ENCODE measurements around the gene TAPBPL.
"Not testable (repeated sequence)": the region's sequence is repeated elsewhere in the genome, so short reads cannot be mapped to it uniquely, and the experiment has no call there.

TAPBPL gene, protein sequence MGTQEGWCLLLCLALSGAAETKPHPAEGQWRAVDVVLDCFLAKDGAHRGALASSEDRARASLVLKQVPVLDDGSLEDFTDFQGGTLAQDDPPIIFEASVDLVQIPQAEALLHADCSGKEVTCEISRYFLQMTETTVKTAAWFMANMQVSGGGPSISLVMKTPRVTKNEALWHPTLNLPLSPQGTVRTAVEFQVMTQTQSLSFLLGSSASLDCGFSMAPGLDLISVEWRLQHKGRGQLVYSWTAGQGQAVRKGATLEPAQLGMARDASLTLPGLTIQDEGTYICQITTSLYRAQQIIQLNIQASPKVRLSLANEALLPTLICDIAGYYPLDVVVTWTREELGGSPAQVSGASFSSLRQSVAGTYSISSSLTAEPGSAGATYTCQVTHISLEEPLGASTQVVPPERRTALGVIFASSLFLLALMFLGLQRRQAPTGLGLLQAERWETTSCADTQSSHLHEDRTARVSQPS

DNA sequence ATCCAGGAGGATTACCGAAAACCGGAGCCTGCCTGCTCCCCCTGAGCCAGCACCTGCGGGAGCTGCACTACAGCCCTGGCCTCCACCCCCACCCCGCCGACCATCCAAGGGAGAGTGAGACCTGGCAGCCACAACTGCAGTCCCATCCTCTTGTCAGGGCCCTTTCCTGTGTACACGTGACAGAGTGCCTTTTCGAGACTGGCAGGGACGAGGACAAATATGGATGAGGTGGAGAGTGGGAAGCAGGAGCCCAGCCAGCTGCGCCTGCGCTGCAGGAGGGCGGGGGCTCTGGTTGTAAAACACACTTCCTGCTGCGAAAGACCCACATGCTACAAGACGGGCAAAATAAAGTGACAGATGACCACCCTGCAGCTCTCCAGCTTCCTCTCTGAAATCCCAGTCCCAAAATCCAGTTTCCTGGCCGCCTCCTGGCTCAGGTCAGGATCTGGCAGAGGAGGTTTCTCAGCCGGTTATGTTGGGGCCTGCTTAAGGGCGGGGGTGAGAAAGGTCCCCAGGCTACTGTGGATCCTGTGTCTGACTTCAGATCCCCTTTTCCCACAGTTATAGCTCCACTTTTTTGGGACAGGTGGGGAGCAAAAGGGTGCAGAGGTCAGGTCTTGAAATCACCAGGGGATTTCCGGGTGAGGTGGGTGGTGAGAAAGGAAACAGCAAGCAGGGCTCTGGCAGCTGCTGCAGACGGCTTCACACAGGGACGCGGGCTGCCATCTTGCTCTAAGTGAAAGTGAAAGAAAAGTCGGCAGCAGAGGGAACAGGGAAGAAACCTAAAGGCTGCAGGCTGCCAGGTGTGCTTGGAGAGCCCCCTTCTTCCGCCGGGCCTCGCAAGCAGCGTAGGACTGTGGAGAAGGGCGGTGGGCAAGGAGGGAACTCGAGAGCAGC lies at the start of gene TAPBPL:
TSS of gene TAPBPL (plus strand) at position 695 of the 897 bp plus-strand sequence. CDS start 207 bp downstream, outside the sequence.
- FAIRE-seq: no peak

DNA sequence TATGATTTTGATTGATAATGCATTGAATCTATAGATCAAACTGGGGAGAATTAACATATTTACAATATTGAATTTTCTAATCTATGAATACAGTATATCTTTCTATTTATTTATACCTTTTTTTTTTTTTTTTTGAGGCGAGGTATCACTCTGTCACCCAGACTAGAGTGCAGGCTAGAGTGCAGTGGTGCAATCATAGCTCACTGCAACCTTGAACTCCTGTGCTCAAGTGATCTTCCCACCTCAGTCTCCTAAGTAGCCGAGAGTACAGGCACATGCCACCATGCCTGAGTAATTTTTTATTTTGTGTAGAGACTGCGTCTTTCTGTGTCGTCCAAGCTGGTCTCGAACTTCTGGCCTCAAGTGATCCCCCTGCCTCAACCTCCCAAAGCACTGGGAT lies 47.5 kb upstream of the TAPBPL start:
- FAIRE-seq: no peak

DNA sequence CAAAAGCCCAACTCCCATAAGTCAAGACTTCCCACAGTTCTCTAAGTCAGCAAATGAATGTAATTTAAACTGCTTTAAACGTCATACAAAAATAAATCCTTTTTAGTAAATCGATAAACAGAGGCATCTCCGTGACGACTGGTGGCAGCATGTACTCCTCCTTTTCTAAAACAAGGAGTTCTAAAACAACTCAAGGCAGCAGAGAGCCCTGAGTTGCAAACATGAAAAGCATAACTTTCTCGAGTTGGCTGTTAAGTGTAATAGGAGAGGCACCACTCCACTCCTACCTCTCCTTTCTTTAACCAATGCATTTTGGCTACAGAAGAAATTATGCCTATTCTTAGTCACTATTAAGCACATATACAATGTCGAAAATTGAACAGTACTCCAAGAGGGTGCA lies 45.9 kb upstream of the TAPBPL start:
- no peak for FAIRE-seq

DNA sequence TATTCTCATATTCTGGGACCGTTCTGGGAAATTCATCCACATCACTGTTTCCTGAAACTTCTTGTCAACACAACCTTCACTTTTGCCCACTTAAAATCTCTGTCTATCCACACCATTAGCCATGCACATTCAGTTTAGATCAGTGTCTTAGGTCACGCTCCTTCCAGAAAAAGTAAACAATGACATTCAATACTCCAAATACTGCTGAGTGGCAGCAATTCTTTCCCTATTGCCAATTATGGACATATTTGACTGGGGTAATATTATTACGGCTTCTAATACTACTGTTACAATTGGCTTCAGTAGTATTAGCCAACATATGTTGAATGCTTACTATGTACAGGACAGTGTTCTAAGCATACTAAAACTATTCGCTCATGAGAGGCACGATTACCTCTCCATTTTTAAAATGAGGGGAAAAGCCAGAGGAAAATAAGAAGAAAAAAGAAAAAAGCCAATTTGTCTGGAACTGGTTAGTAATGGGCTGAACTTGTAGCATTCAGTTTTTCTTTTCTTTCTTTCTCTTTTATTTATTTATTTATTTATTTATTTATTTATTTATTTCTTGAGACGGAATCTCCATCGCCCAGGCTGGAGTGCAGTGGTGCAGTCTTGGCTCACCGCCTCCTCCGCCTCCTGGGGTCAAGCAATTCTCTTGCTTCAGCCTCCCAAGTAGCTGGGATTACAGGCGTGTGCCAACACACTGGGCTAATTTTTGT lies 44.4 kb upstream of the TAPBPL start:
- no peak for FAIRE-seq

DNA sequence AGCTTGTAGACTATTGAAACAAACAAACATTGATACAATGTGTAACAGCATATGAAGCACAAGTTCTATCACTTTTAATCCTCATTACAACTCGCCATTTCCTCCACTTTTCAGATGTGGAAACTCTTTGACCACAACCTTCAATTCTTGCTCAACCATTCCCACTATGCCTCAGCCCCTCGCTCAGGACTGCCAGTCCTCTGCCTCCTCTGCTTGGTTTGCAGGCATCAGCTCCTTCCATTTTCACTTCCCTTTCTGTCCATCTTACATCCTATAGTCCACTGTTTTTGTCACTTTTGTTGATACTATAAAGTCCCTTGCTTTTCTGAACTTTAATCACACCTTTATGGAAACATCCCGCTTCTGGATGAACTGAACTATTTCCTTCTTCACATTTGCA lies 35.2 kb upstream of the TAPBPL start:
- no peak for FAIRE-seq

DNA sequence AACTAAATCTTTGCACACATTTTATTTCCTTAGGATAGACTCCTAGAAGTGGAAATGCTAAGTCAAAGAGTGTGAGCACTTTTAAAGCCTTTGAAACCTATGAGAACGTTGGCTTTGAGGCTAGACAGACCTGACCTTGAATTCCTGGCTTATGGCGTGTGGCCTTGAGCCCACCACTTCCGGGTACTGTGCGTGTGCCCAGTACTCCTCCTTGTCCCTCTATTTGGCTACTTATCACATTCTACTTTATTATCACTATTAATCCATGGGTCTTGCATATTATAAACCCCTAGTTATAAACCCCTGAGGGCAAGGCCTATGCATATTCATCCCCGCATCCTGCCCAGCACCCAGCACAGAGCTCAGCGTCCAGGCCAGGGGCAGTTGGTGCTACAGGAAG lies 33.0 kb upstream of the TAPBPL start:
- FAIRE-seq: no peak

DNA sequence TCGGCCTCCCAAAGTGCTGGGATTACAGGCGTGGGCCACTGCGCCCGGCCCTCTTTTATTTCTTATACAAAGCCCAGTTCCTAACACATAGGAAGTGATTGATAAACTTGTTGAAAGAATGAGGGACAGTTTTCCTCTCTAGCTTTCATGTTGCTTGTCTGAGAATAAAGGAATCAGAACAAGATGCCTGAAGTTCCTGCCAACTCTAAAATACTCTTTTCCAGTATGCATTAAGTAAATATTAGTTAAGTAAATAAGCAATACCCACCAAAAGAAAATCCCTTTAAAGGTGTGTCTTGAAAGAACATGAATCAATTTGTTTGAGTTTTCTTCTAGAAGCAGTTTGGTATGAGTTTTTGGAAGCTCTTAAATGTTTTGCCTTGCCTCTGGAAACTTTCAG lies 31.5 kb upstream of the TAPBPL start:
- FAIRE-seq: no peak

- peak; percentile 73 for FAIRE-seq
Observed at GRCh38 chr12:6423267-6424007, 28.4 kb upstream of the TAPBPL start.

DNA sequence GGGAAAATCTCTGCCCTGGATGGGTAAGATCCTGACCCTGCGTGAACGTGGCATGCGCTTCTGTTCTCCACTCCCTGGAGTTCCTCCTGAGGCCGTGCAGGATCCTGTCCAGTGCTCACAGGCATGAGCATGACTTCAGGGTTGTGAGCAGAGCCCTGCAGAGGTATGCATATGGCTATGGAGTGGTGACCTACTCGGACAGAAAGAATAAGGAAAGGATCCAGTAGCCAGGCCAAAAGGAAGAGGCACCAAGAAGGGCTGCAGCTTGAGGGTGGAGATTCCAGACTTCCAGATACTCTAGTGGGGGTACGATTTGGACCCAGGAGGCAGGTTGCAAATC lies 27.9 kb upstream of the TAPBPL start:
- FAIRE-seq: no peak

GRCh38 chr12:6424866-6425265 lies 27.0 kb upstream of the TAPBPL start:
- no peak for FAIRE-seq

GRCh38 chr12:6425590-6426531 lies 26.0 kb upstream of the TAPBPL start:
- no peak for FAIRE-seq

GRCh38 chr12:6426882-6427671 lies 24.8 kb upstream of the TAPBPL start:
- no peak for FAIRE-seq

DNA sequence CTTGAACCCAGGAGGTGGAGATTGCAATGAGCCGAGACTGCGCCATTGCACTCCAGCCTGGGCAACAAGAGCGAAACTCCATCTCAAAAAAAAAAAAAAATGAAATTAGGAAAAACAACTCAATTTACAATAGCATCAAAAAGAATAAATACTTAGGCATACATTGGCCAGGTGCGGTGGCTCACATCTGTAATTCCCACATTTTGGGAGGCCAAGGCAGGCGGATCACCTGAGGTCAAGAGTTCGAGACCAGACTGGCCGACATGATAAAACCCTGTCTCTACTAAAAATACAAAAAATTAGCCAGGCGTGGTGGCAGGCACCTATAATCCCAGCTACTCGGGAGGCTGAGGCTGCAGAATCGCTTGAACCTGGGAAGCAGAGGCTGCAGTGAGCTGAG lies 24.0 kb upstream of the TAPBPL start:
- not testable (repeated sequence) for FAIRE-seq

- FAIRE-seq: no peak
Observed at GRCh38 chr12:6428326-6428725, 23.5 kb upstream of the TAPBPL start.

GRCh38 chr12:6430124-6430989 lies 21.5 kb upstream of the TAPBPL start:
- FAIRE-seq: peak; percentile 42

GRCh38 chr12:6432991-6433390 lies 18.9 kb upstream of the TAPBPL start:
- no peak for FAIRE-seq

GRCh38 chr12:6434205-6435140 lies 17.4 kb upstream of the TAPBPL start:
- no peak for FAIRE-seq

Measured in TTC549 (cell line).